Ureter (tissue), 1 donor: ENCODE data around the gene DAPK3. TPM values are rescaled to one million over a fixed set of nuclear protein-coding genes. Genes with fewer than 3 reads are reported as not detected.
"Not testable (repeated sequence)": the region's sequence is repeated elsewhere in the genome, so short reads cannot be mapped to it uniquely, and the experiment has no call there.

Source experiments
- DNase-seq: peaks from one replicate; pipeline ENCODE4 v3.0.0-alpha.2; 2020; ENCODE audit warnings: low spot score
- total RNA-seq: library from RNA; stranded (reverse); gene quantifications from one replicate; pipeline ENCODE4 v1.2.4, GENCODE V29; 2023
- donor health status: DM: yes; HTN: yes; CAD: no.

Gene DAPK3
- 53.0 TPM for total RNA-seq

DNA sequence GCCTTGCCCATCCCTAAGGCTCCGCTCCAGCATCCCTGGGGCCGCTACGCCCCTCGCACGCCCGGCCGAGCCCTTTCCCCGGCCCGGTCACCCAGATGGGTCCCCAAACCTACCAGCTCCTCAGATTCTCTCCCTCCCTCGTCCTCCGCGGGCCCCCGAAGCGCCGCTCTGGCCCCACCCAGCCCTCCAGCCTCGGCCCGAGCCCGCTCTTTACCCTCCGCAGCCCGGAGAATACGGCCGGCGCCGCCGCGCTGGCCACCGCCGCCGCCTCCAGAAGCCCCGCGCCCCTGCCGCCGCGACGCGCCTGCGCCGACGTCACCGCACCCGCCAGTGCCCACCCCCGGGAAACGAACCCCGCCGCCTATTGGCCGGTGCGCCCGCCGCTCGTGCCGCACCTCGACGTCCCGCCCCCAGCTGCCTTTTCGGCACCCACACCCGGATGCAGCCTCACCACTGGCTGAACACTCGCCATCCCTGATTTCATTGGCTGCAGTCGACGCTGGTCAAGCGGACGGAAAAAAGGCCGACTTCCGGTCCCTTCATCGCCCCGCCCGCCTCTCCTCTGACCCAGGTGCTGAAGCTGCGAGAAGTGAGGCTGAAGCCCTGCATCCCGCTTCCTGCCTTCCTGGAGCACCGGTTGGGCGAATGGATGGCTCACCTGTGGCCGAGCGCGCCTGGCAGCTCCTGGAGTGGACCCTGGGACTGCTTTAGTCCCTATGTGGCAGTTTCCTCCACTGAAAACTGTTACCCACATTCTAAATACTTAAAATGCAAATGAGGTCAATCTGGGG lies at the start of gene DAPK3:
TSS of gene DAPK3 (minus strand) at position 292 of the 791 bp plus-strand sequence. CDS start 1,364 bp downstream, outside the sequence.
- DNase-seq = peak; percentile 98

DNA sequence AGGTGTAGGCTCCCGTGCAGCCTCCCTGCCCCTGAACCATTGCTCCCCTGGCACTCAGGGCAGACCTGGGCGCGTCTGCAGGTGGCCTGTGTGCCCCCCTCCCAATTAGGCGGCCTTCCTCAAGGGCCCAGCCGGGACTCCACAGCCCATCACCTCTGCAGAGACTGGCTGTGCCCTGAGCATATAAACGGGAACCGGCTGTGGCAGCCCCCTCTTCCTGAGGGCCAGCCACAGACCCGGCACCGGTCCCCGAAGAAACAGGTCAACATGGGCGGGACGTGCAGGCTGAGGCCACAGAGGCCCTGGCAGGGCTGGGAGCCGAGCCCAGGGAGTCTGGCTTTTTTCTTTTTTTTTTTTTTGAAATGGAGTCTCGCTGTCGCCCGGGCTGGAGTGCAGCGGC lies 48.7 kb upstream of the DAPK3 start:
- no peak for DNase-seq

DNA sequence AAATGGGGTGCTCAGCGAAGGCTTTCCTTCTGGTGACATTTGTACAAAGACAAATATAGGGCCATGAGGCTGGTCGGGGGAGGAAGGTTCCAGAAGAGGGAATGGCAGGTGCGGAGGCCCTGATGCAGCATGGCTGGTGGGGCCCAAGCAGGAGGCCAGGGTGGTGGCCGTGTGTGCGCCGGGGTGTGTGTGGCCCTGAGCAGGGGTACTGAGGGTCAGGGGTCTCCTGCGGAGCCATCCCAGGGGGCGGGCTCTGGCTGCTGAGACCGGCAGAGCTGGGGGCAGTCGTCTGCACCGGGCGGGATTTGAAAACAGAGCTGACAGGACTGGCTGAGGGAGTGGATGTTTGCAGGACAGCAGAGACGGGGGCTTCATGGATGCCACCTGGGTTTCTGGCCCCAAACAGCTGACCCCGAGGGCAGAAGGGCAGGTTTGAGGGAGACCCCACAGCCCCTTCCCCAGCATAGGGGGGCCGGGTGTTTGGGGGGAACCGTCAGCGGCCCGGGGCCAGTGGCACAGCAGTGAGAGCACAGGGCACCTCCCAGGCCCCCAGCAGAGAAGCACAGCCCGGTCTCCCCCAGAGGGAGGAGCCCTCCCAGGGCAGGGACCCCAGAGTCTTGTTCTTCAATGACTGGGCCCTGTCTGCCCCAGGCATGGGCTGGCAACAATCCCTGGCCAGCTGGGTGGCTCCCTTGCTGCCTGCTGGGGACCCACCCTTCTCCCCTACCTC lies 48.0 kb upstream of the DAPK3 start:
- no peak for DNase-seq

DNA sequence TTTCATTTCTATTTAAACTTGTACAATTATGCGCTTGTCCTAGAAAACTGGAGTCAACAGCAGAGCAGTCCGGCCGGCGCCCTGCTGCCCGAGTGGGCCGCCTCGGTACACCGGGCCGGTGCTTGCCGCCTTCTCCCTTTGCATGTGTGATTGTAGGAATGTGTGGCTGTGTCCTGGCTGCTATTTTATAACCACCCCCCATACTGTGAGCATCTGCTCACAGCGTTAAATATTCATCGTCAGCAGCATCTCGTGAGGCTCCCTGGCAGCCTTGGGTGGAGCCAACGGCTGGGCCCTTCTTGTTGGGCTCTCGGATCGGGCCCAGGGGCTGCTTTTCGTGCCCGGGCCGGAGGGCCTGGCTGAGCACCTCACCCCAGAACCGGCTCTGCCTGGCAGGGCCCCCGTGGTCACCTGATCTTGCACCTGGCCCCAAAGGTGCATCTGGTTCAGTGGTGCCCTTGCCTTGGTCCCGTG lies 47.3 kb upstream of the DAPK3 start:
- no peak for DNase-seq

DNA sequence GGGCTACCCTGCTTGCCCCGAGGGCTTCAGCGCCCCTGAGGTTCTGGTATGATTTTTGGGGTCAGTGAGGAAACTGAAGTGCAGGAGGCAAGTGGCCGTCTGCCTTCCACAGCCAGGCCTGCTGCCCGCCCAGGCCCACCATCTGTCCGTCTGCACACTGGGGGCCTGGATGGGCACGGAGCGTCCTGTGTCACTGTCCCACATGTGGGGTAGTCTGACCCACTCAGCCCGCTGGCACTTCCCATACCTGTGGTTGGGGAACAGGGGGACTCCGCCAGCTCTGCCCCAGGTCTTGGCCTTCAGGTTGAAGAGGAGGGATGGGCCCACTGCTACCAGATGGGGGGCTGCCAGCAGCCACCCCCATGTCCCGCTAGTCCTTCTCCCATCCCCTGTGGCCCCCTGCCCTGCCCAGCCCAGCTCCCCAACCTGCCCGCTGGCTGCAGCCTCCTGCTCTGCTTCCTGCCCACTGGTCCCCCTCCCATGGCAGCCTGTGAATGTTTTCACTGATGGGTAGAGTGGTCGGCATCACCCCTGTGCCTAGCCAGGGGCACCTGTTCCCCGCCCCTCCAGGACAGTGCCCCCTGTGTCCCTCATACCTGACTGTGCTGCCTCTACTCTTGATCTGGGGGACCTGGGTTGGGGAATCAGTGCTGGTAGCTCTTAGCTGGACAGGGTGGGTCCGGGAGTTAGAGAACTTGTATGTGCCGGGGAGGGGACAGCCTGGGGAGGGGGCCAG lies 46.2 kb upstream of the DAPK3 start:
- DNase-seq = no peak

DNA sequence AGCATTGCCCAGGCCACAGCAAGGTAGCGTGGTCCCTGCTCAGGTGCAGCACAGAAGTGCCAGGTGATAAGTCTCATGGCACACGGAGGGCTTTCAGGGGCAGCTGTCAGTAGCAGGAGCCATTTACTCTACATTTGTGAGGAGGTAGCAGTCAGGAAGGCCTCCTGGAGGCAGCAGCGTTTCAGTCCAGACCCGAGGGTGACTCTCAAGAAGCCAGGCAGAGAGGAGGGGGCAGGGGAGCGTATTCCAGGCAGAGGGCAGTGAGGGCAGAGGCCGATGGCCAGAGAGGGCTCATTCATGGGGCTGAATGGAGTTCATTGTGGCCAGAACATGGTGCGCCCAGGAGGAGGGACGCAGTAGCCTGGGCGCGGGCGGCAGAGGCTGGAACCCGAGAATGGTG lies 45.6 kb upstream of the DAPK3 start:
- DNase-seq = no peak

DNA sequence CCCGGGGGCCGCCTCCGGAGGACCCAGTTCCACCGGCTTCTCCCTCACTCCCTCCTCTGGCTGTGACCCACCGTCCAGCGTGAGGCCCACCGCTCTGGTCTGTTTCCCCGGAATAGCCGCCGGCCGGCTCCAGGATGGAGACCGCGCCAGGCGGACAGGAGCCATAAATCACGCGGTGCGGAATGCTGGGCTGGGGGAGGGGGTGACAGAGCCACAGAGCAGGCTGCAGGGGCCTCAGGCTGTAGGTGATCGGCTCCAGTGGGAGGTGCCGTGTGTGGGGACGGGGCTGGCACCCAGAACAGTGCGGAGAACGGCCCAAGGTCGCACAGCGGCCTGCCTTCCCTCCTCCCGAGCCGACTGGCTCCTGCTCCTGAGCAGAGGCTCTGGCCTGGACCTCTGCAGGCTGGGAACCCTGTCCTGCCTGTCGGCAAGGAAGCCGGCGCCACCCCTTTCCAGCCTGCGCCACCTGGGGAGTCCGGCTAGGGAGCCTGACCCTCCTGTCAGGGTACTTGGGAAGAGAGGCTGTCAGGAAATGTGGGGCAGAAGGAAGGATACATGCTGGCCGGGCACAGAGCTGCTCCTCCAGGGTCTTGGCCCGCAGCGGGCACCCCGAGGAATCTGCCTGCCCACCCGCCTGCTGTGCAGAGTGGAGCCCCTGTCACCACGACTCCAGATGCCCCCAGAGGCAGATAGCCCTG lies 45.0 kb upstream of the DAPK3 start:
- no peak for DNase-seq

DNA sequence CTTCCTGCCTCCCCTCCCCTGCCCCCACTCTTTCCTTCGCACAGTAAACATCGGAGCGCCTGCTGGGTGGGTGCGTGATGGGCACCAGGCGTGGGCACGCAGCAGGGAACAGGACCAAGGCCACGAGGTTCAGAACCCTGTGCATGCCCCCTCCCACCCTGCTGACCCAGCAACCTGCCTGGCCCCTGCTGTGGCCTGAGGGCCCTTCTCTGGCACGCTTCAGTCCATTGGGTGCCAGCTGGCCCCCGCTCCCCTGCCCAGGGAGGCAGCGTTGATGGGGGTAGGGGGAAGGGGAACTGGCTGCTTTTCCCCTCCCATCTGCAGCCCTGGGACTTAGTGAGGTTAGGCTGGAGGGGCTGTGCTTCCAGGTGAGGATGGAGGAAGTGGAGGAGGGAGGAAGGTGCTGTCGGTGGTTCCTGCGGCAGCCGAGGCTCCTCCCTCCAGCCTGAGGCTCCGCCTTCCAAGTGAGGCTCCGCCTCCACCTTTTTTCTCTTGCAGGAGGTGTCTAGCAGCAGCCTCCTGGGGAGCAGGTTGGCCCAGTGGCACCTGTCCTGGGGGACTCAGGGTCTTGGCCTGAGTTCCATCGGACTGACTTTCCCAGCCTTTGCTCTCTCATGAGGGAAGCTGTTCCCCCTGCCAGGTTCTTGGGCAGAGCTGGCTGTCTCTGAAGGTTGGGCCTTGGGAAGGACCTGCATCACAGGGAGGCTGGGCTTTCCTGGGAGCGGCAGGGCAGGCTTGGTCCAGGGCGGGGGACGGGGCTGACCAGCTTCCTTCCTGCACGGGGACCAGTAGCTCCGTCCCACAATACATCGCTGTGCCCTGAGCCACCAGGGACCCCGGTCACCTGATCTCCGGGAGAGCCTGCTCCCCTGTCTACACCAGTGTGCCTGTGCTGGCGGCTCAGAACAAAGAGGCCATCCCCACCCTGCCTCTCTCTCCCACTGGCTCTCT lies 43.9 kb upstream of the DAPK3 start:
- no peak for DNase-seq

DNA sequence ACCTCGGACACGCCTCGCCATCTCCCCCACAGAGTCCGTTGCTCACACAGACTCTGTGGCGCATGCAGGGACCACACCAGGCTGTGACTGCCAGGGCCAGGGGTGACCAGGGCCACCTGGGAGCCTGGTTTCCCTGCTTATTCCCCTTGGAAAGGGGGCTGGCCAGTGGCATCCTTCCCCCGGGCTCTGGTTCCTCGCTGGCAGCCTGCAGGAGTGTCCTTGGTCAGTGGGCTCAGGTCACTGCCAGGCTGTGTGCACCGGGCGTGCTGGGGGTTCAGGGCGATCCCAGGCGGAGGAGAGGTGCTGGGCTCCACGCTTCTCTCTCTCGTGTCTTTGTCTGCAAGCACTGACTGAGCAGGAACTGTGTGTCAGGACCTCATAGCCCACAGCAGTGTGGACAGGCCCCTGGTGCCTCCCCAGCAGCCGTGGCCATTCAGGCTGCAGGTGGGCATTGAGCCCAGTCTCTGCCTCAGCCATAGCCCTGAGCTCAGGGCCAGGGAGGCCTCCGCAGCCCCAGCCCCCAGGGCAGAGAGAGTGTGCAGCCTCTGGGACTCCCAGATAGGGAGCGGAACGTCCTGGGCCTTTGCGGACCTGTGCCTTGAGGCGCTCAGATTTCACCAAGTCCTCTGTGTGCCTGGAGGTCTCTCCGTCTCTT lies 43.1 kb upstream of the DAPK3 start:
- no peak for DNase-seq

DNA sequence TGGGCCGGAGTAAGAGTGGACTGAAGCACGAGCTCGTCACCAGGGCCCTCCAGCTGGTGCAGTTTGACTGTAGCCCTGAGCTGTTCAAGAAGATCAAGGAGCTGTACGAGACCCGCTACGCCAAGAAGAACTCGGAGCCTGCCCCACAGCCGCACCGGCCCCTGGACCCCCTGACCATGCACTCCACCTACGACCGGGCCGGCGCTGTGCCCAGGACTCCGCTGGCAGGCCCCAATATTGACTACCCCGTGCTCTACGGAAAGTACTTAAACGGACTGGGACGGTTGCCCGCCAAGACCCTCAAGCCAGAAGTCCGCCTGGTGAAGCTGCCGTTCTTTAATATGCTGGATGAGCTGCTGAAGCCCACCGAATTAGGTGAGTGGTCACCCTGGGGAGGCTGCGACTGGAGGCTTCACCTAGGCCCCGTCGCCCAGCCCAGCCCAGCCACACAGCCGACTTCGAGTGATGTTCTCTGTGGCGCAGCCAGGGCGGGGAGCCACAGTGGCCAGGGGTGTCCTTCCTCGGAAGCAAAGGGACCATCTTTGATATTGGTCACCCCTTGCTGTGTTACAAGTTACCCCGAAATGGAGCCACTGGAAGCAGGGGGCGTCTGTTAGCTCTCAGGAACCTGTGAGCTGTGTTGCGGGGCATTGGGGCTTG lies 42.2 kb upstream of the DAPK3 start:
- DNase-seq = no peak

DNA sequence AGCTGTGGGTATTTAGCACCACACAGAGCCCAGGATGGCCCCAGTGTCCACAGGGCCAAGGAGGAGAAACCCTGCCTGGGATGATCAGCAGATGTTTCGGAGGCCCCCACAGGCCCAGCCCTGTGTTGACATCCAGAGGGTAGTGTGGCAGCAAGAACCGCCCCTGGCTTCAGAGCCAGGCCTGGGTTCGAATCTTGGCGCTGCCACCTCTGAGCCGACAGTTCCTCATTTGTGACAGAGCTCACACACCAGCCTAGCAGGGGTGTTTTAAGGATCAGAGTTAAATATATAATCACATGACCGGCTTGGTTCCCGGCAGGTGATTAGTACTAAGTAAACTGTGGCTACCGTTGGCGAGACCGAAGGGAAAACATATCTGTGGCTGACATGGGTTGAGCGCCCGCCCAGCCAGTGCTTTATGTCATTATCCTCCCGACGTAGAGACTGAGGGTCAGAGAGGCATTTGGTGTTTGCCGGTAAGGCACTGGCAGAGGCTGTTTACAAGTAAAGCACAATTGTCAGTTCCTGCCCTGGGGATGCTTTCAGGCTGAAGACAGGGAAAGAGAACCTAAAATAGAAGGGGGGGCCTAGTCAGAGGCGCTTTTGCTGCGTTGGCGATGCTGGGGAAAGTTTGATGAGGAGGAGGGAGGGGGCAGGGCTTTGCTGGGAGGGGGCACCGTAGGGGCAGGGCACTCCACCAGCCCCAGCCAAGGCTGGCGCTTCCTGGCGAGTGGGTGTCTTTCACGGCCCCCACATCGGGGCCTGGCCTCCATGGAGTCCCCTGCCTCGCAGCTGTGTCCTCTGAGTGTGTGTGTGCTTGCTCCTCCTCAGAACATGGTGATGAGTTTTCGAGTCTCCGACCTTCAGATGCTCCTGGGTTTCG lies 41.4 kb upstream of the DAPK3 start:
- no peak for DNase-seq

DNA sequence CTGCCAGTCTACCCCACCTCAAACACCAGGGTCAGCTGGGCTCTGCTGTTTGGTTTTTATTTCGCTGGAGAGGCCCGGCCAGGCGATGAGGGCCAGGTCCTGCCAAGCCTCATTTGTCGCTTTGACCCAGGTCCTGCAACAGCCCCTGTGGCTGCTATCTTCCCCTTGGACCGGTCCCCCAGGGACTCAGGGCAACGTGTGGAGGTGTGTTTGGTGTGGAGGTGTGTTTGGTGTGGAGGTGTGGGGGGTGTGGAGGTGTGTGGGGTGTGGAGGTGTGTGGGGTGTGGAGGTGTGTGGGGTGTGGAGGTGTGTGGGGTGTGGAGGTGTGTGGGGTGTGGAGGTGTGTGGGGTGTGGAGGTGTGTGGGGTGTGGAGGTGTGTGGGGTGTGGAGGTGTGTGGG lies 40.5 kb upstream of the DAPK3 start:
- DNase-seq = not testable (repeated sequence)

DNA sequence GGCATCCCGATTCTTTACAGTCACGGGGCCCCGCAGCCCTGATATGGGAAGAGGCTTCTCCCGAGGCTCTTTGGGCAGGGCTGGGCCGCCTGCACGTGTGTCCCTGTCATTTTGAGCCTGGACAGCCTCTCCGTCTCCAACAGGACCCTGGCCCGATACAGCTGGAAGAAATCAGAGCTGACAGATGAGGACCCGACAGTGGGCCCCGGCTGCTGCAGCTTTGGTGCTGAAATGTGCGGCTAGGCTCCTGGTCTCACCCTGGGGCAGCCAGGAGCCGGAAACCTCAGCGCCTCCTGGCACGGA lies 39.9 kb upstream of the DAPK3 start:
- DNase-seq = no peak

DNA sequence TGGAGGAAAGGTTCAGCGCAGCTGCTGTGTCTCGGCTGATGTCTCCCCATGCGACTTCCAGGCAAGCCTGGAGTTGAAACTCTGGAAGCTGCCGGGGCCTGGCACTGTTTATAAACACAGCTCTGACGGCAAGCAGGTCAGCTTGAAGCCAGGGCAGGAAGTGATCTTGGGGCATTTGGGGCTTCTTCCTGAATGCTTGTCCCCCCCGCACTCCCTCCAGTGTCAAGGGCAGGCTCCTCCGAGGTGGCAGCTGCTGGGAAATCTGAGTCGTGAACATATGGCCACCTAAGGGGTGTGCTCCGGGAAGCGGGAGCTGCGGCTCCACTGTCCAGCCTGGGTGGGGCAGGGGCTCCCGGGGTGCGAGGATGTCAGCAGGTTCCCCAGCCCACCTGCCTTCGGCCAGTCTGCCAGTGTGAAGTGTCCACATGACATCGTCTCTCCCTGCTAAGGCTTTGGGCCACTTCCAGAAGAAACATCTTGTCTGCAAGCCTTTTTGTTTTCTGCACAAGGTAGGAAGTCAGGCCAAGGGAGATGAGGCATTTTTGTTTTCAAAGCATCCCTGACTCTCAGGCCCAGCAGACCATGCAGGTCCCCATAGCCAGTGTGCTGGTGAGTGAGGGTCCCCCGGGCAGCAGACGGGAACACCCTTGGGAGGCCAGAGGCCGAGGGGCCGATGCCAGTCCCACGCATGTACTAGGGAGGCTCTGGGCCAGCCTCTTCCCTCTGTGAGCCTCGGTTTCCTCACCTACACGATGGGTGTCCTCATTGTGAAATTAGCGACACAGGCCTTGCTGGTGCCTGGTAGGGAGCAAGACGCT lies 39.3 kb upstream of the DAPK3 start:
- no peak for DNase-seq

DNA sequence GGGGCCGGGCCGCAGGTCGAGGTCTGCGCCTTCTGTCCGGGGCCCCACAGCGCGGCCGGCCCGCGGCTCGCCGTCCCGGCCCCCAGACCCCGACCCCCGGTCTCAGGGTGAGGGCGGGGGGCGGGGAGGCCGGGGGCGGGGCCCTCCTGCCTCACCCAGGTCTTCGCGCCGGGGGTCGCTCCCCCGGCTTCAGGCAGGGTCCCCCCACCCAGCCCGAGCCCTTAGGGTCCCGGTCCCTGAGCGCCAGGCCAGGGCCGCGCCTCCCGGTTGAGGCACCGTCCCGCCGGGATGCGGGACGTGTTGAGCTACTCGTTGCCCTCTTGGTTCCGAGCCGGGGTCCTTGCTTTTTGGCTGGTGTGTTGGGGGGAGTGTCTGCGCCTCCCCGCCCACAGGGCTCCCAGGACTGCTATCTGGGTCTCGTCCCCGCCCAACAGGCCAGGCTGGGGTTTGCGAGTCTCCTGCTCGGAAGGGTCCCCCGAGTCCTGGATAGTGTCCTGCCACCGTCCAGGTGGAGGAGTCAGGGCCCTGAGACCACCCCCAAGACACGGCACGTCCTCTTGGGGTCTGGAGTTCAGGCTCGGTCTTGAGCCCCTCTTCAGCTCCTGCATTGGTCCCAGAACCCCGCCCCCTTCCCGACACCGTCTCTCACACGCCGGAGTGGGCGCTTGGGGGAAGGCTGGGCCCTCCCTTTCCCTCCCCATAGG lies 37.1 kb upstream of the DAPK3 start:
- no peak for DNase-seq

DNA sequence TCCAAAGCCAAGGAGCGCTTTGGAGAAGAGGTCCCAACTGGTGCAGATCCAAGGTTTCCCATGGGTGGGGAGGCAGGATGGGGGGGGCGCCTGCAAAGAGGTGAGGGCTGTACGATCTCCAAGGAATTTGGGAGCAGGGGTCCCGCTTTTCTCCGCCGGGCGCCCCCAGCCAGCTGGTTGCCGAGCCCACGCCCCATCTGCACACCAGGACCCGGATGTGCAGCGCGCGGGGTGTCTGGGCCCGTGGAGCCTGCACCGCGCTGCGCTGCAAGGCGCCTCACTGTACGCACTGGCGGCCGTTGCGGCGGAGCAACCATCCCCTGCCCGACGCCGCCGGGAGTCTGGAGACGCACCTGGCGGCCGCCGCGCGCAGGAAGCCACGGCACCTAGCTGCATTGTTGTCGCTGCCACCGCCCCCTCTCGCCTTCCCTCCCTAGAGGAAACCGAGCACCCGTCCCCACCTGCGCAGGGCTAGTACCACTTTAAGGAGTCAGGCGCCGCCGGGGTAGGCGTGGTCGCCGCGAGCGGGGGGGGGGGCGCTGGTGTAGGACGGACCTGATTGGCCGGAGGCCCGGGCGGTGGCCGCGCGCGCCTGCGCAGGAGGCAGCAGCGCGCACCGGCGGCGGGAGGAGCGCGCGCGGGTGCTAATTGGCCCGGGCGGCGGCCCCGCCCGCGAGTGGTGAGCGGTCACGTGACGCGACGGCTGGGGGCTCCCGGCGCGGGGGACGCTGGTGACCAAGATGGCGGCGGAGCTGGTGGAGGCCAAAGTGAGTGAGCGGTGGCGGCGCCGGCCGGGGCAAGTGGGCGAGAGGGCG lies 36.3 kb upstream of the DAPK3 start, which contains the start of gene PIAS4:
TSS of gene PIAS4 (plus strand) at position 716 of the 815 bp plus-strand sequence. CDS start at position 741, 25 bp downstream.
- peak; percentile 95 for DNase-seq
